Vagina (tissue), 2 donors: ENCODE measurements around the gene ARCN1. TPM values are rescaled to one million over a fixed set of nuclear protein-coding genes. Genes with fewer than 3 reads are reported as not detected.

Experiments
- DNase-seq, 2 donors: peaks; one replicate each; pipeline ENCODE4 v3.0.0-alpha.2; 2017; ENCODE audit errors: extremely low spot score in 2 of 2
- H3K27ac ChIP-seq: fragments of 200-600 bp; sonication (generic); one replicate; pipeline ENCODE4 v1.5.1; 2019
- H3K27me3 ChIP-seq: fragments of 200-600 bp; sonication (generic); one replicate; pipeline ENCODE4 v1.5.1; 2019
- H3K36me3 ChIP-seq, 2 donors: fragments of 200-600 bp; sonication (generic); one replicate each; pipeline ENCODE4 v1.5.1; 2017 to 2019
- H3K4me1 ChIP-seq: fragments of 200-600 bp; sonication (generic); one replicate; pipeline ENCODE4 v1.5.1; 2019
- H3K4me3 ChIP-seq, 2 donors: fragments of 200-600 bp; sonication (generic); 1 replicate in 1 of 2; 2 replicates in 1 of 2; pipeline ENCODE4 v1.5.1; 2016 to 2019
- H3K9me3 ChIP-seq: fragments of 200-600 bp; sonication (generic); one replicate; pipeline ENCODE4 v1.5.1; 2019
- POLR2A ChIP-seq, 2 donors: fragments of 450-650 bp; IDR thresholded peaks; one replicate each; pipeline ENCODE4 v1.6.1; 2017; ENCODE audit warnings: antibody characterized with exemption in 2 of 2, mild to moderate bottlenecking in 2 of 2, moderate library complexity in 2 of 2
- POLR2AphosphoS5 ChIP-seq, 2 donors: sonication (generic); formaldehyde crosslinking; IDR thresholded peaks; one replicate each; pipeline ENCODE4 v1.9.0; 2017; ENCODE audit warnings: antibody characterized with exemption in 2 of 2, mild to moderate bottlenecking in 2 of 2, low read depth in 1 of 2; ENCODE audit not compliant: insufficient read depth in 1 of 2
- intact Hi-C: fragments of 100-400 bp; cut with DNase I; formaldehyde crosslinking; loops from one replicate; pipeline ENCODE4 v1.15.1; 2023
- total RNA-seq: library from RNA; depleted of rRNA; stranded (reverse); fragments of >200 nt; gene quantifications from one replicate; pipeline ENCODE4 v1.2.3, GENCODE V29; 2016
- TF ChIP-seq, protein P1 (sequence below), 3 experiments: fragments of 450-650 bp in 2 of 3; fragments of 200-600 bp in 1 of 3; sonication (generic) in 1 of 3; IDR thresholded peaks; one replicate each; pipeline ENCODE4 v1.5.1; 2017 to 2019; ENCODE audit warnings: antibody characterized with exemption in 3 of 3, mild to moderate bottlenecking in 2 of 3, moderate library complexity in 2 of 3

The ARCN1 gene
- total RNA-seq, 1 donor from 2014 or later, result 78.6 TPM

DNA sequence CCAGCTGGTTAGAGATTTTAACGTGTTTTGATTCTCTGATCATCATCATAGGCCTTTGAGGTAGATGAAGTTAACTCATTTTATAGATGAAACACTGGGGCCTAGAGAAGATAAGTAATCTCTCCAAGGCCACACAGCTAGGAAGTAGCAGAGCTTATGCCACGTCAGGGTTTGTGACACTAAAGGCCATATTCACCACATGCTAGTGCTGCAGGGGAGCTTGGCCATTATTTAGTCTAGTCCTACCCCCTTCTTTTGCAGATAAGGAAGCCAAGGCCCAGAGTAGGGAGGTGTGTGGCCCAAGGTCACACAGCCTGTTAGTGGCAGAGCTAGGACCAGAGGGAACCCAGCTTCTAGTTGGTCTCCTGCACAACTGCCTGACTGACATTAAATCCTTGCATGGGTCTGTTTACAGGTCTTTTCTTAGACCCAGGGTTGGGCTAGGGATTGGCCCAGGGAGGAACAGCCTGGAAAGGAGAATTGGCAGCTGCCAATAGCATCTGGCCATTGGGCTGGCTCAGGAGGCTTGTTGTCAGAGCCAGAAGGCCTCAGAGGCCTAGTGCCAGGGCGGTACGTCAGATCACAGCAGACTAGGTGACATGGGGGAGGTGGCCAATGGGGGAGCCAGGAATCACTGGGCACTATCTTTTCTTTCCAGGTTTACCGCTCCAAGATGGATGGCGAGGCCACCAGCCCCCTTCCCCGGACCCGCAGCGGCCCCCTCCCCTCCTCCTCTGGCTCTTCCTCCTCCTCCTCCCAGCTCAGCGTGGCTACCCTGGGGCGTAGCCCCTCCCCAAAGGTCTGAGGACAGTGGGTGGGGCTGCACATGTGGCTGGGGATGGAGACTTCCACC, 71.2 kb downstream of the ARCN1 start:
- Histone ChIP-seq H3K9me3 (no peaks in the 10 kb centered on the region), H3K27ac (no peak overlapping the region), H3K27me3 (no peaks in the 10 kb centered on the region), H3K36me3 (peaks cover 0 to 64% of the 10 kb centered on the region in 2 donors), H3K4me3 (no peak overlapping the region), H3K4me1 (no peaks in the 10 kb centered on the region)
- DNase-seq, result no peak
- TF ChIP-seq POLR2A (IDR thresholded peaks at IDR 0.05) (no peak), POLR2AphosphoS5 (IDR thresholded peaks at IDR 0.05; ENCODE audit: insufficient read depth in 1 of 2, low read depth in 1 of 2) (no peak)
- TF ChIP-seq, protein P1, sequence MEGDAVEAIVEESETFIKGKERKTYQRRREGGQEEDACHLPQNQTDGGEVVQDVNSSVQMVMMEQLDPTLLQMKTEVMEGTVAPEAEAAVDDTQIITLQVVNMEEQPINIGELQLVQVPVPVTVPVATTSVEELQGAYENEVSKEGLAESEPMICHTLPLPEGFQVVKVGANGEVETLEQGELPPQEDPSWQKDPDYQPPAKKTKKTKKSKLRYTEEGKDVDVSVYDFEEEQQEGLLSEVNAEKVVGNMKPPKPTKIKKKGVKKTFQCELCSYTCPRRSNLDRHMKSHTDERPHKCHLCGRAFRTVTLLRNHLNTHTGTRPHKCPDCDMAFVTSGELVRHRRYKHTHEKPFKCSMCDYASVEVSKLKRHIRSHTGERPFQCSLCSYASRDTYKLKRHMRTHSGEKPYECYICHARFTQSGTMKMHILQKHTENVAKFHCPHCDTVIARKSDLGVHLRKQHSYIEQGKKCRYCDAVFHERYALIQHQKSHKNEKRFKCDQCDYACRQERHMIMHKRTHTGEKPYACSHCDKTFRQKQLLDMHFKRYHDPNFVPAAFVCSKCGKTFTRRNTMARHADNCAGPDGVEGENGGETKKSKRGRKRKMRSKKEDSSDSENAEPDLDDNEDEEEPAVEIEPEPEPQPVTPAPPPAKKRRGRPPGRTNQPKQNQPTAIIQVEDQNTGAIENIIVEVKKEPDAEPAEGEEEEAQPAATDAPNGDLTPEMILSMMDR (IDR thresholded peaks at IDR 0.05), result no peak
- intact Hi-C loops, result no loop called here

DNA sequence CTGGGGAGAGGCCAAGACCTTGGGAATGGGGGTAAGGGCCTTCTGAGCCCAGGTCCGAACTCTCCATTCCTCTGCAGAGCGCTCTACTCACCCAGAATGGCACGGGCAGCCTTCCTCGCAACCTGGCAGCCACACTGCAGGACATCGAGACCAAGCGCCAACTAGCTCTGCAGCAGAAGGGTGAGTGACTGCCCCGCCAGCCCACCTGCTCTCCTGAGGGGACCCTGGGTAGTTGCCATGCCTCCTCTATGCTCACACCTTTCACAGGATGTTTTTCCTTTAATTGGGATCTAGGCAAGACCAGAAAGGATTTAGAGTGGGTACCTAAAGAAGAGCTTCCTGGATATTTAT, 71.8 kb downstream of the ARCN1 start:
- DNase-seq, result no peak
- Histone ChIP-seq H3K9me3 (no peaks in the 10 kb centered on the region), H3K36me3 (peaks cover 0 to 69% of the 10 kb centered on the region in 2 donors), H3K27ac (no peak overlapping the region), H3K27me3 (no peaks in the 10 kb centered on the region), H3K4me3 (no peak overlapping the region), H3K4me1 (no peaks in the 10 kb centered on the region)
- TF ChIP-seq POLR2AphosphoS5 (IDR thresholded peaks at IDR 0.05; ENCODE audit: insufficient read depth in 1 of 2, low read depth in 1 of 2) (no peak), POLR2A (IDR thresholded peaks at IDR 0.05) (no peak)
- TF ChIP-seq, protein P1 (IDR thresholded peaks at IDR 0.05), result no peak
- intact Hi-C loops, result no loop called here

GRCh38 chr11:118644496-118644895, 72.3 kb downstream of the ARCN1 start:
- no peak overlapping the region for H3K4me3 ChIP-seq
- no peaks in the 10 kb centered on the region for H3K9me3 ChIP-seq
- TF ChIP-seq POLR2A (IDR thresholded peaks at IDR 0.05) (no peak), POLR2AphosphoS5 (IDR thresholded peaks at IDR 0.05; ENCODE audit: insufficient read depth in 1 of 2, low read depth in 1 of 2) (no peak)
- TF ChIP-seq, protein P1 (IDR thresholded peaks at IDR 0.05), result no peak
- intact Hi-C loops, result no loop called here
- peaks cover 0 to 70% of the 10 kb centered on the region in 2 donors for H3K36me3 ChIP-seq
- DNase-seq, result no peak
- no peaks in the 10 kb centered on the region for H3K4me1 ChIP-seq
- no peak overlapping the region for H3K27ac ChIP-seq
- H3K27me3 ChIP-seq, result no peaks in the 10 kb centered on the region

DNA sequence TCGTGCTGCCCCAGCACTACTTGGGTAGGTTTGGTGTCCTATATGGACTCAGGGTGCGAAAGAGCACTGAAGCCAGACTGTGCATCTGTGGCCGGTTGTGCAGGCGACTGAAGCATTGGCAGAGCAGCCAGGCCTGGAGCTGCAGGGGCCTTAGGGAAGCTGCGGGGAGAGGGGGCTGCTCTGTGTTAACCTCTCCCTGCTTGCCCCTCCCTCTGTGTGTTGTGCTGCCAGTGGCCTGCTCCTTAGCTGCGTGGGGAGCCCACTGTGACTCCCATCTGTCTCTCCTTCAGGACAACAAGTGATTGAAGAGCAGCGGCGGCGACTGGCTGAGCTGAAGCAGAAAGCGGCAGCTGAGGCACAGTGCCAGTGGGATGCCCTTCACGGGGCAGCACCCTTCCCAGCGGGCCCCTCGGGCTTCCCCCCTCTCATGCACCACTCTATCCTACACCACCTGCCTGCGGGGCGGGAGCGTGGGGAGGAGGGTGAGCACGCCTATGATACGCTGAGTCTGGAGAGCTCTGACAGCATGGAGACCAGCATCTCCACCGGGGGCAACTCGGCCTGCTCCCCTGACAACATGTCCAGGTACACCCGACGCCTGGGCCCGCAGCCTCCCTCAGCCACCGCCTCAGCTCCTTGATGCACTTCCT, 73.0 kb downstream of the ARCN1 start:
- no peak overlapping the region for H3K27ac ChIP-seq
- intact Hi-C loops, result no loop called here
- H3K4me3 ChIP-seq, result no peak overlapping the region
- H3K4me1 ChIP-seq, result no peaks in the 10 kb centered on the region
- no peaks in the 10 kb centered on the region for H3K27me3 ChIP-seq
- peaks cover 0 to 75% of the 10 kb centered on the region in 2 donors for H3K36me3 ChIP-seq
- TF ChIP-seq, protein P1 (IDR thresholded peaks at IDR 0.05), result no peak
- TF ChIP-seq POLR2A (IDR thresholded peaks at IDR 0.05), result no peak
- DNase-seq, result no peak
- H3K9me3 ChIP-seq, result no peaks in the 10 kb centered on the region

GRCh38 chr11:118646393-118646792, 74.2 kb downstream of the ARCN1 start:
- H3K27me3 ChIP-seq, result no peaks in the 10 kb centered on the region
- peak overlapping the region; percentile 39 for H3K27ac ChIP-seq
- intact Hi-C loops, result no loop called here
- TF ChIP-seq POLR2A (IDR thresholded peaks at IDR 0.05), result no peak
- TF ChIP-seq, protein P1 (IDR thresholded peaks at IDR 0.05), result no peak
- TF ChIP-seq POLR2AphosphoS5 (IDR thresholded peaks at IDR 0.05; ENCODE audit: insufficient read depth in 1 of 2, low read depth in 1 of 2), result no peak
- H3K4me3 ChIP-seq, result no peak overlapping the region
- DNase-seq, result no peak
- no peaks in the 10 kb centered on the region for H3K4me1 ChIP-seq
- H3K36me3 ChIP-seq, result peaks cover 0 to 86% of the 10 kb centered on the region in 2 donors
- no peaks in the 10 kb centered on the region for H3K9me3 ChIP-seq
